GM20000 (cell line): ENCODE results near the gene SLC25A17.

Experiments used
- DNase-seq: peaks from one replicate; pipeline ENCODE4 v3.0.0; 2012; ENCODE audit warnings: low spot score
- CTCF ChIP-seq: IDR thresholded peaks from 2 replicates; pipeline ENCODE4 v1.5.1; 2012; ENCODE audit warnings: mild to moderate bottlenecking, control low read depth; ENCODE audit errors: extremely low read depth, missing control alignments

SLC25A17 gene

GRCh38 chr22:40749829-40750228 is 69.3 kb downstream of the SLC25A17 start:
- DNase-seq, result no peak
- no peak for TF ChIP-seq CTCF

- TF ChIP-seq CTCF, result no peak
- DNase-seq, result no peak
These were observed 70.5 kb downstream of the SLC25A17 start for GRCh38 chr22:40748388-40749355.

- no peak for TF ChIP-seq CTCF
- DNase-seq, result no peak
These were observed 71.8 kb downstream of the SLC25A17 start for GRCh38 chr22:40747361-40747760.

- TF ChIP-seq CTCF, result no peak
- DNase-seq, result no peak
These were observed 72.5 kb downstream of the SLC25A17 start for GRCh38 chr22:40746428-40747220.

- DNase-seq, result no peak
- no peak for TF ChIP-seq CTCF
These were observed 75.4 kb downstream of the SLC25A17 start for GRCh38 chr22:40743768-40744167.

- TF ChIP-seq CTCF, result no peak
These were observed 78.0 kb downstream of the SLC25A17 start for GRCh38 chr22:40741116-40741515.

GRCh38 chr22:40739721-40740120 is 79.4 kb downstream of the SLC25A17 start:
- DNase-seq, result no peak
- no peak for TF ChIP-seq CTCF

More at GRCh38 chr22:40741116-40741515, 78.0 kb downstream of the SLC25A17 start:
- no peak for DNase-seq
